Adipocyte (in vitro differentiated cells): Measurements from ENCODE around the gene FOCAD.
A peak's percentile ranks its signal among the peaks of the same experiment; 100 is the strongest.

Experiments
- DNase-seq: peaks from one replicate; pipeline ENCODE4 v3.0.0-alpha.2; 2015; ENCODE audit warnings: low read depth
- H3K27me3 ChIP-seq: replicated peaks from 2 replicates; pipeline ENCODE4 v1.7.0; 2013; ENCODE audit warnings: mild to moderate bottlenecking, low read length, moderate library complexity; ENCODE audit not compliant: control insufficient read depth, insufficient read depth
- H3K36me3 ChIP-seq: 2 replicates; pipeline ENCODE4 v1.7.0; 2013; ENCODE audit warnings: low read length, mild to moderate bottlenecking, moderate library complexity; ENCODE audit not compliant: control insufficient read depth, insufficient read depth, severe bottlenecking
- H3K4me1 ChIP-seq: 2 replicates; pipeline ENCODE4 v1.7.0; 2013; ENCODE audit warnings: mild to moderate bottlenecking, low read length, moderate library complexity; ENCODE audit not compliant: control insufficient read depth, insufficient read depth
- H3K4me3 ChIP-seq: 2 replicates; pipeline ENCODE4 v1.7.0; 2013; ENCODE audit warnings: mild to moderate bottlenecking, low read length, moderate library complexity
- H3K9ac ChIP-seq: 2 replicates; pipeline ENCODE4 v1.7.0; 2013; ENCODE audit warnings: mild to moderate bottlenecking, low read length, moderate library complexity
- H3K9me3 ChIP-seq: 2 replicates; pipeline ENCODE4 v1.7.0; 2013; ENCODE audit warnings: mild to moderate bottlenecking, low read length, moderate library complexity; ENCODE audit not compliant: control insufficient read depth

FOCAD gene

GRCh38 chr9:20684875-20685696 lies 1.0 kb downstream of the FOCAD start:
- no peaks in the 10 kb centered on the region for H3K27me3 ChIP-seq
- peak overlapping the region; percentile 94 for H3K4me3 ChIP-seq
- peaks cover 45% of the 10 kb centered on the region for H3K4me1 ChIP-seq
- H3K9ac ChIP-seq: peak overlapping the region; percentile 99
- DNase-seq: peak; percentile 88
- no peaks in the 10 kb centered on the region for H3K36me3 ChIP-seq
- no peaks in the 10 kb centered on the region for H3K9me3 ChIP-seq

- no peak for DNase-seq
- H3K4me1 ChIP-seq: peaks cover 50% of the 10 kb centered on the region
- H3K36me3 ChIP-seq: no peaks in the 10 kb centered on the region
- H3K9me3 ChIP-seq: no peaks in the 10 kb centered on the region
- H3K9ac ChIP-seq: peak overlapping the region; percentile 99
- H3K27me3 ChIP-seq: no peaks in the 10 kb centered on the region
- H3K4me3 ChIP-seq: peak overlapping the region; percentile 94
Measured at GRCh38 chr9:20685769-20686168, 1.7 kb downstream of the FOCAD start.

- Histone ChIP-seq H3K9ac (no peak overlapping the region), H3K27me3 (no peaks in the 10 kb centered on the region), H3K4me3 (no peak overlapping the region), H3K36me3 (peaks cover 4% of the 10 kb centered on the region), H3K4me1 (peaks cover 53% of the 10 kb centered on the region), H3K9me3 (no peaks in the 10 kb centered on the region)
- DNase-seq: no peak
Measured at GRCh38 chr9:20689833-20690232, 5.8 kb downstream of the FOCAD start.

- Histone ChIP-seq H3K27me3 (no peaks in the 10 kb centered on the region), H3K4me3 (no peak overlapping the region), H3K9me3 (no peaks in the 10 kb centered on the region), H3K9ac (no peak overlapping the region), H3K36me3 (peaks cover 4% of the 10 kb centered on the region), H3K4me1 (peaks cover 31% of the 10 kb centered on the region)
- no peak for DNase-seq
Measured at GRCh38 chr9:20692554-20692953, 8.5 kb downstream of the FOCAD start.

- H3K9ac ChIP-seq: no peak overlapping the region
- H3K27me3 ChIP-seq: no peaks in the 10 kb centered on the region
- H3K4me1 ChIP-seq: peaks cover 26% of the 10 kb centered on the region
- peaks cover 4% of the 10 kb centered on the region for H3K36me3 ChIP-seq
- H3K9me3 ChIP-seq: no peaks in the 10 kb centered on the region
- no peak overlapping the region for H3K4me3 ChIP-seq
- DNase-seq: peak; percentile 29
Measured at GRCh38 chr9:20693068-20693467, 9.0 kb downstream of the FOCAD start.

- no peaks in the 10 kb centered on the region for H3K27me3 ChIP-seq
- H3K4me3 ChIP-seq: no peak overlapping the region
- peaks cover 4% of the 10 kb centered on the region for H3K36me3 ChIP-seq
- no peaks in the 10 kb centered on the region for H3K9me3 ChIP-seq
- peaks cover 19% of the 10 kb centered on the region for H3K4me1 ChIP-seq
- no peak overlapping the region for H3K9ac ChIP-seq
- no peak for DNase-seq
Measured at GRCh38 chr9:20694248-20694647, 10.2 kb downstream of the FOCAD start.

GRCh38 chr9:20697021-20697719 lies 13.1 kb downstream of the FOCAD start:
- Histone ChIP-seq H3K9ac (no peak overlapping the region), H3K4me3 (no peak overlapping the region), H3K27me3 (no peaks in the 10 kb centered on the region), H3K4me1 (peaks cover 22% of the 10 kb centered on the region), H3K9me3 (no peaks in the 10 kb centered on the region), H3K36me3 (peaks cover under 1% of the 10 kb centered on the region)
- DNase-seq: no peak

- Histone ChIP-seq H3K4me3 (no peak overlapping the region), H3K4me1 (peaks cover 13% of the 10 kb centered on the region), H3K36me3 (no peaks in the 10 kb centered on the region), H3K9me3 (no peaks in the 10 kb centered on the region), H3K27me3 (no peaks in the 10 kb centered on the region), H3K9ac (no peak overlapping the region)
- no peak for DNase-seq
Measured at GRCh38 chr9:20698782-20699181, 14.7 kb downstream of the FOCAD start.

GRCh38 chr9:20701060-20701459 lies 17.0 kb downstream of the FOCAD start:
- Histone ChIP-seq H3K9ac (no peak overlapping the region), H3K9me3 (no peaks in the 10 kb centered on the region), H3K36me3 (no peaks in the 10 kb centered on the region), H3K4me1 (peaks cover 15% of the 10 kb centered on the region), H3K4me3 (no peak overlapping the region), H3K27me3 (no peaks in the 10 kb centered on the region)
- no peak for DNase-seq

GRCh38 chr9:20702570-20702969 lies 18.5 kb downstream of the FOCAD start:
- no peaks in the 10 kb centered on the region for H3K9me3 ChIP-seq
- H3K4me1 ChIP-seq: peaks cover 30% of the 10 kb centered on the region
- no peaks in the 10 kb centered on the region for H3K36me3 ChIP-seq
- no peak for DNase-seq
- no peak overlapping the region for H3K9ac ChIP-seq
- H3K4me3 ChIP-seq: no peak overlapping the region
- no peaks in the 10 kb centered on the region for H3K27me3 ChIP-seq

- Histone ChIP-seq H3K9ac (no peak overlapping the region), H3K36me3 (no peaks in the 10 kb centered on the region), H3K9me3 (no peaks in the 10 kb centered on the region), H3K4me1 (peaks cover 32% of the 10 kb centered on the region), H3K4me3 (no peak overlapping the region), H3K27me3 (no peaks in the 10 kb centered on the region)
- no peak for DNase-seq
Measured at GRCh38 chr9:20703146-20703545, 19.1 kb downstream of the FOCAD start.
